Smooth muscle cell (in vitro differentiated cells): ENCODE results near the gene PPP2R5C. TPM values are rescaled to one million over a fixed set of nuclear protein-coding genes. Genes with fewer than 3 reads are reported as not detected.
"Not testable (repeated sequence)": the region's sequence is repeated elsewhere in the genome, so short reads cannot be mapped to it uniquely, and the experiment has no call there.

Source experiments
- DNase-seq: peaks from one replicate; lab custom pipeline; 2025; ENCODE audit not compliant: unreplicated experiment; lab: John Stamatoyannopoulos, UW
- H2AFZ ChIP-seq: fragments of 200-600 bp; sonication (generic); 2 replicates; pipeline ENCODE4 v1.6.0; 2016; ENCODE audit warnings: antibody characterized with exemption, low read depth, mild to moderate bottlenecking
- H3F3A ChIP-seq: fragments of 200-600 bp; sonication (generic); 2 replicates; pipeline ENCODE4 v1.6.0; 2017; ENCODE audit warnings: antibody characterized with exemption, low read depth
- H3K27ac ChIP-seq: fragments of 200-600 bp; sonication (generic); 2 replicates; pipeline ENCODE4 v1.5.1; 2016; ENCODE audit warnings: low read depth, mild to moderate bottlenecking
- H3K27me3 ChIP-seq: fragments of 200-600 bp; sonication (generic); 2 replicates; pipeline ENCODE4 v1.6.1; 2016; ENCODE audit warnings: low read depth, mild to moderate bottlenecking
- H3K36me3 ChIP-seq: fragments of 200-600 bp; sonication (generic); 2 replicates; pipeline ENCODE4 v1.5.1; 2016; ENCODE audit warnings: low read depth
- H3K4me1 ChIP-seq: fragments of 200-600 bp; sonication (generic); 2 replicates; pipeline ENCODE4 v1.5.1; 2016; ENCODE audit warnings: low read depth
- H3K4me2 ChIP-seq: fragments of 200-600 bp; sonication (generic); 2 replicates; pipeline ENCODE4 v1.6.0; 2016; ENCODE audit warnings: mild to moderate bottlenecking
- H3K4me3 ChIP-seq: fragments of 200-600 bp; sonication (generic); 2 replicates; pipeline ENCODE4 v1.5.1; 2016; ENCODE audit warnings: mild to moderate bottlenecking
- H3K79me2 ChIP-seq: fragments of 200-600 bp; sonication (generic); 2 replicates; pipeline ENCODE4 v1.6.0; 2016; ENCODE audit warnings: low read depth, mild to moderate bottlenecking
- H3K9ac ChIP-seq: fragments of 200-600 bp; sonication (generic); 2 replicates; pipeline ENCODE4 v1.6.0; 2016; ENCODE audit warnings: low read depth
- H3K9me3 ChIP-seq: fragments of 200-600 bp; sonication (generic); replicated peaks from 2 replicates; pipeline ENCODE4 v1.5.1; 2016; ENCODE audit warnings: low read depth
- H4K20me1 ChIP-seq: fragments of 200-600 bp; sonication (generic); 2 replicates; pipeline ENCODE4 v1.6.0; 2016; ENCODE audit warnings: low read depth
- CTCF ChIP-seq: fragments of 200-600 bp; sonication (generic); IDR thresholded peaks from 2 replicates; pipeline ENCODE4 v1.5.1; 2017; ENCODE audit warnings: borderline replicate concordance, mild to moderate bottlenecking, antibody characterized with exemption; ENCODE audit not compliant: insufficient read depth, poor library complexity, severe bottlenecking
- WGBS: methylation state at CpG from one replicate; pipeline ENCODE4 v1.1.7; 2016; ENCODE audit warnings: low lambda C conversion rate; 5-methylcytosine and 5-hydroxymethylcytosine counted together
- polyA plus RNA-seq: library from polyadenylated mRNA; unstranded; fragments of >200 nt; fragmentation: Nextera tagmentation; extraction: Ambion mirVana; gene quantifications from 2 replicates; pipeline ENCODE4 v1.2.1, GENCODE V29; 2016
- total RNA-seq: library from RNA; depleted of rRNA; stranded (reverse); fragments of >200 nt; gene quantifications from 2 replicates; pipeline ENCODE4 v1.2.3, GENCODE V29; 2014

Gene PPP2R5C
- total and polyA plus RNA-seq, 2 experiments from 2014 or later = 63.6 to 92.7 TPM

GRCh38 chr14:101740981-101741380 is 20.5 kb upstream of the PPP2R5C start:
- WGBS = 89% methylated on average over 3 of the region's 3 CpGs
- Histone ChIP-seq H2AFZ (no peak overlapping the region), H3K9ac (no peak overlapping the region)

GRCh38 chr14:101743701-101744100 is 17.8 kb upstream of the PPP2R5C start:
- H3K4me3 ChIP-seq = no peak overlapping the region
- no peak overlapping the region for H2AFZ ChIP-seq
- TF ChIP-seq CTCF = no peak
- H3K27ac ChIP-seq = no peak overlapping the region
- no peaks in the 10 kb centered on the region for H4K20me1 ChIP-seq
- no peak overlapping the region for H3K4me2 ChIP-seq
- no peaks in the 10 kb centered on the region for H3K36me3 ChIP-seq
- H3F3A ChIP-seq = no peaks in the 10 kb centered on the region
- H3K9me3 ChIP-seq = no peaks in the 10 kb centered on the region
- no peaks in the 10 kb centered on the region for H3K4me1 ChIP-seq
- no peak for DNase-seq
- 87% methylated on average over 6 of the region's 6 CpGs for WGBS
- H3K79me2 ChIP-seq = no peaks in the 10 kb centered on the region
- H3K9ac ChIP-seq = no peak overlapping the region
- H3K27me3 ChIP-seq = no peaks in the 10 kb centered on the region

More at GRCh38 chr14:101740981-101741380, 20.5 kb upstream of the PPP2R5C start:
- no peak overlapping the region for H3K27ac ChIP-seq
- H3K9me3 ChIP-seq = no peaks in the 10 kb centered on the region
- DNase-seq = no peak
- no peaks in the 10 kb centered on the region for H3K36me3 ChIP-seq
- no peak overlapping the region for H3K4me2 ChIP-seq
- no peaks in the 10 kb centered on the region for H3K79me2 ChIP-seq
- no peaks in the 10 kb centered on the region for H4K20me1 ChIP-seq
- H3K4me1 ChIP-seq = no peaks in the 10 kb centered on the region
- H3F3A ChIP-seq = no peaks in the 10 kb centered on the region
- H3K4me3 ChIP-seq = no peak overlapping the region
- no peak for TF ChIP-seq CTCF
- H3K27me3 ChIP-seq = no peaks in the 10 kb centered on the region

- H3K9me3 ChIP-seq, H3K27ac ChIP-seq, H3F3A ChIP-seq, H2AFZ ChIP-seq, DNase-seq, H3K79me2 ChIP-seq, H3K36me3 ChIP-seq, H3K27me3 ChIP-seq, H3K4me3 ChIP-seq, H3K4me1 ChIP-seq, H3K4me2 ChIP-seq, H3K9ac ChIP-seq, H4K20me1 ChIP-seq: not testable (repeated sequence)
- WGBS = 96% methylated on average over 6 of the region's 6 CpGs
These were observed 17.1 kb upstream of the PPP2R5C start for GRCh38 chr14:101744382-101744781.

- H3K79me2 ChIP-seq, H3K4me3 ChIP-seq, H4K20me1 ChIP-seq, H3K9me3 ChIP-seq, H2AFZ ChIP-seq, H3K9ac ChIP-seq, DNase-seq, H3K27ac ChIP-seq, H3F3A ChIP-seq, H3K4me2 ChIP-seq, H3K4me1 ChIP-seq, H3K36me3 ChIP-seq: not testable (repeated sequence)
- H3K27me3 ChIP-seq = peaks cover 25% of the 10 kb centered on the region
- WGBS = 76% methylated on average over 5 of the region's 5 CpGs
These were observed 11.8 kb upstream of the PPP2R5C start for GRCh38 chr14:101749756-101750155.

- Histone ChIP-seq H3K27ac (no peak overlapping the region), H2AFZ (no peak overlapping the region), H3K4me2 (no peak overlapping the region), H4K20me1 (no peaks in the 10 kb centered on the region), H3K9me3 (no peaks in the 10 kb centered on the region), H3K79me2 (no peaks in the 10 kb centered on the region), H3F3A (no peaks in the 10 kb centered on the region), H3K36me3 (no peaks in the 10 kb centered on the region), H3K4me3 (no peak overlapping the region), H3K4me1 (peaks cover 9% of the 10 kb centered on the region), H3K27me3 (peaks cover 17% of the 10 kb centered on the region), H3K9ac (no peak overlapping the region)
- no peak for DNase-seq
- 95% methylated on average over 4 of the region's 4 CpGs for WGBS
- TF ChIP-seq CTCF = no peak
These were observed 6.6 kb upstream of the PPP2R5C start for GRCh38 chr14:101754893-101755292.
